Panc1 (cell line): Measurements from ENCODE around the gene ADGRB3.

Experiments used
- CTCF ChIP-seq: fragments of 450-650 bp; IDR thresholded peaks from 2 replicates; pipeline ENCODE4 v1.5.1; 2017; ENCODE audit warnings: mild to moderate bottlenecking
- POLR2AphosphoS5 ChIP-seq: IDR thresholded peaks from 2 replicates; pipeline ENCODE4 v1.6.1; 2012; ENCODE audit warnings: mild to moderate bottlenecking, low read depth, low read length, moderate library complexity
- REST ChIP-seq, 2 experiments: IDR thresholded peaks; 2 replicates each; pipeline ENCODE4 v1.6.1; 2011 to 2012; ENCODE audit warnings: low read depth in 2 of 2, control low read depth in 1 of 2, low read length in 1 of 2, mild to moderate bottlenecking in 1 of 2, moderate library complexity in 1 of 2; ENCODE audit not compliant: insufficient read depth in 1 of 2
- TCF7L2 ChIP-seq: IDR thresholded peaks from 2 replicates; pipeline ENCODE4 v1.6.1; 2011; ENCODE audit warnings: mild to moderate bottlenecking, low read depth, low read length, inconsistent platforms

- TF ChIP-seq POLR2AphosphoS5 (no peak), CTCF (no peak), REST (IDR thresholded peaks at IDR 0.05; ENCODE audit: insufficient read depth in 1 of 2, low read depth in 2 of 2, low read length in 1 of 2) (no peak), TCF7L2 (no peak)
Measured at GRCh38 chr6:68650142-68650541, 15.1 kb downstream of the ADGRB3 start.
